Thymus (tissue), 14 donors: Measurements from ENCODE around the gene KRT75. TPM values are rescaled to one million over a fixed set of nuclear protein-coding genes. Genes with fewer than 3 reads are reported as not detected.

Experiments
- DNase-seq, 9 donors: peaks; one replicate each; pipeline ENCODE4 v3.0.0-alpha.2; 2013; ENCODE audit warnings: low spot score in 9 of 9, low read depth in 6 of 9, missing footprints in 1 of 9
- H3K27ac ChIP-seq, 2 donors: one replicate each; pipeline ENCODE4 v1.5.1; 2013; ENCODE audit warnings: control low read depth in 1 of 2, low read depth in 1 of 2, low read length in 1 of 2, mild to moderate bottlenecking in 1 of 2, moderate library complexity in 1 of 2
- H3K27me3 ChIP-seq, 2 donors: one replicate each; pipeline ENCODE4 v1.5.1; 2013; ENCODE audit warnings: low read length in 1 of 2; ENCODE audit not compliant: control insufficient read depth in 2 of 2, insufficient read depth in 1 of 2
- H3K36me3 ChIP-seq, 2 donors: one replicate each; pipeline ENCODE4 v1.5.1; 2013; ENCODE audit warnings: low read length in 1 of 2, mild to moderate bottlenecking in 1 of 2, moderate library complexity in 1 of 2; ENCODE audit not compliant: control insufficient read depth in 2 of 2, insufficient read depth in 2 of 2
- H3K4me1 ChIP-seq, 2 donors: one replicate each; pipeline ENCODE4 v1.5.1; 2013; ENCODE audit warnings: low read length in 2 of 2; ENCODE audit not compliant: control insufficient read depth in 2 of 2, insufficient read depth in 2 of 2
- H3K4me3 ChIP-seq, 2 donors: one replicate each; pipeline ENCODE4 v1.5.1; 2013; ENCODE audit warnings: low read length in 2 of 2, control low read depth in 1 of 2, mild to moderate bottlenecking in 1 of 2
- H3K9me3 ChIP-seq, 2 donors: one replicate each; pipeline ENCODE4 v1.5.1; 2013; ENCODE audit warnings: low read length in 1 of 2, mild to moderate bottlenecking in 1 of 2; ENCODE audit not compliant: control insufficient read depth in 2 of 2, insufficient read depth in 1 of 2
- WGBS: extraction: QIAGEN DNeasy Blood & Tissue Kit; methylation state at CpG from one replicate; pipeline ENCODE4 v1.1.7; 2013; 5-methylcytosine and 5-hydroxymethylcytosine counted together
- long read RNA-seq, 10 donors: transcript quantifications; one replicate each; lab custom pipeline, GENCODE V29; 2026
- polyA plus RNA-seq: library from polyadenylated mRNA; stranded (reverse); fragments of 200-250 nt; gene quantifications from one replicate; pipeline ENCODE4 v1.2.3, GENCODE V29; 2013
- total RNA-seq: library from RNA; stranded (reverse); fragments of 120-200 nt; gene quantifications from one replicate; pipeline ENCODE4 v1.2.4, GENCODE V29; 2013
- donor health status: healthy.

The KRT75 gene
- total RNA-seq (0.14 TPM), polyA plus RNA-seq (6.8 TPM)
- long read RNA-seq, donor 1 = 0 reads
- long read RNA-seq, donor 2 = 0 reads
- long read RNA-seq, donor 3 = 0 reads
- long read RNA-seq, donor 4 = 0 reads
- long read RNA-seq, donor 5 = 0 reads
- long read RNA-seq, donor 6 = 0 reads
- long read RNA-seq, donor 7 = 0 reads
- long read RNA-seq, donor 8 = 0 reads
- long read RNA-seq, donor 9 = 0 reads
- long read RNA-seq, donor 10 = 0 reads

- no peaks in the 10 kb centered on the region for H3K9me3 ChIP-seq
- no peak for DNase-seq
- no peaks in the 10 kb centered on the region for H3K36me3 ChIP-seq
- H3K4me1 ChIP-seq = no peaks in the 10 kb centered on the region
- WGBS = 90% methylated on average over 20 of the region's 20 CpGs
- H3K27ac ChIP-seq = no peak within 1 kb of the TSS
- H3K4me3 ChIP-seq = no peak within 1 kb of the TSS
- H3K27me3 ChIP-seq = peaks cover 0 to 2% of the 10 kb centered on the region in 2 donors
These were observed at the start of gene KRT75 for GRCh38 chr12:52434081-52434733. TSS of gene KRT75 (minus strand) at chr12:52434371. CDS start at chr12:52434304, 67 bp downstream.

- no peaks in the 10 kb centered on the region for H3K4me1 ChIP-seq
- no peaks in the 10 kb centered on the region for H3K36me3 ChIP-seq
- H3K27me3 ChIP-seq = no peaks in the 10 kb centered on the region
- WGBS = 66% methylated on average over 3 of the region's 3 CpGs
- H3K9me3 ChIP-seq = no peaks in the 10 kb centered on the region
- DNase-seq = no peak
- no peak overlapping the region for H3K27ac ChIP-seq
- H3K4me3 ChIP-seq = no peak overlapping the region
These were observed 45.9 kb upstream of the KRT75 start for GRCh38 chr12:52480073-52480472.

GRCh38 chr12:52477651-52478050, 43.5 kb upstream of the KRT75 start:
- H3K4me3 ChIP-seq = no peak overlapping the region
- no peak for DNase-seq
- no peaks in the 10 kb centered on the region for H3K4me1 ChIP-seq
- no peaks in the 10 kb centered on the region for H3K36me3 ChIP-seq
- H3K27ac ChIP-seq = no peak overlapping the region
- H3K27me3 ChIP-seq = no peaks in the 10 kb centered on the region
- WGBS = 67% methylated on average over 2 of the region's 2 CpGs
- no peaks in the 10 kb centered on the region for H3K9me3 ChIP-seq

- 98% methylated on average over 2 of the region's 2 CpGs for WGBS
- no peak overlapping the region for H3K27ac ChIP-seq
- no peaks in the 10 kb centered on the region for H3K27me3 ChIP-seq
- H3K36me3 ChIP-seq = no peaks in the 10 kb centered on the region
- no peak overlapping the region for H3K4me3 ChIP-seq
- H3K4me1 ChIP-seq = no peaks in the 10 kb centered on the region
- no peaks in the 10 kb centered on the region for H3K9me3 ChIP-seq
- DNase-seq = no peak
These were observed 40.0 kb upstream of the KRT75 start for GRCh38 chr12:52474212-52474611.

- no peak within 1 kb of the TSS for H3K27ac ChIP-seq
- no peaks in the 10 kb centered on the region for H3K9me3 ChIP-seq
- DNase-seq = no peak
- H3K4me1 ChIP-seq = no peaks in the 10 kb centered on the region
- H3K36me3 ChIP-seq = no peaks in the 10 kb centered on the region
- H3K4me3 ChIP-seq = no peak within 1 kb of the TSS
- WGBS = 90% methylated on average over 4 of the region's 4 CpGs
- H3K27me3 ChIP-seq = no peaks in the 10 kb centered on the region
These were observed 39.6 kb upstream of the KRT75 start, which contains the start of gene KRT6C for GRCh38 chr12:52473768-52474167. TSS of gene KRT6C (minus strand) at chr12:52473805. CDS start at chr12:52473737, 68 bp downstream.

GRCh38 chr12:52469853-52470252, 35.7 kb upstream of the KRT75 start:
- DNase-seq = no peak
- Histone ChIP-seq H3K27me3 (no peaks in the 10 kb centered on the region), H3K4me3 (no peak overlapping the region), H3K4me1 (no peaks in the 10 kb centered on the region), H3K36me3 (no peaks in the 10 kb centered on the region), H3K27ac (no peak overlapping the region), H3K9me3 (no peaks in the 10 kb centered on the region)
- 89% methylated on average over 4 of the region's 4 CpGs for WGBS

GRCh38 chr12:52464897-52465296, 30.7 kb upstream of the KRT75 start:
- DNase-seq = no peak
- Histone ChIP-seq H3K4me3 (no peak overlapping the region), H3K4me1 (no peaks in the 10 kb centered on the region), H3K36me3 (no peaks in the 10 kb centered on the region), H3K27me3 (no peaks in the 10 kb centered on the region), H3K9me3 (no peaks in the 10 kb centered on the region), H3K27ac (no peak overlapping the region)
- 60% methylated on average over 2 of the region's 2 CpGs for WGBS

GRCh38 chr12:52461693-52462092, 27.5 kb upstream of the KRT75 start:
- DNase-seq = no peak
- 82% methylated on average over 5 of the region's 5 CpGs for WGBS
- no peaks in the 10 kb centered on the region for H3K4me1 ChIP-seq
- no peaks in the 10 kb centered on the region for H3K27me3 ChIP-seq
- no peaks in the 10 kb centered on the region for H3K9me3 ChIP-seq
- no peak overlapping the region for H3K27ac ChIP-seq
- no peak overlapping the region for H3K4me3 ChIP-seq
- no peaks in the 10 kb centered on the region for H3K36me3 ChIP-seq

GRCh38 chr12:52458861-52459260, 24.7 kb upstream of the KRT75 start:
- no peak for DNase-seq
- H3K27ac ChIP-seq = no peak overlapping the region
- no peaks in the 10 kb centered on the region for H3K4me1 ChIP-seq
- no peaks in the 10 kb centered on the region for H3K36me3 ChIP-seq
- WGBS = 96% methylated on average over 5 of the region's 5 CpGs
- no peaks in the 10 kb centered on the region for H3K9me3 ChIP-seq
- no peak overlapping the region for H3K4me3 ChIP-seq
- H3K27me3 ChIP-seq = no peaks in the 10 kb centered on the region
